Panc1 (cell line): ENCODE data around the gene SLC25A6. TPM values are rescaled to one million over a fixed set of nuclear protein-coding genes. Genes with fewer than 3 reads are reported as not detected.

ENCODE experiments used
- ATAC-seq: fragments of 200-7000 bp; cut with Tn5 transposase; 2 replicates; pipeline ENCODE4 v1.9.1; 2020; ENCODE audit warnings: mild to moderate bottlenecking, moderate library complexity
- BruUV-seq: library from RNA; stranded (reverse); fragments of 400-500 nt; replicated peaks from 2 replicates; lab custom pipeline; 2021; lab: Mats Ljungman, UMichigan
- CTCF ChIA-PET: fragments of 300-600 bp; sonication (Branson Sonifier 250); formaldehyde crosslinking; loops from one replicate; lab custom pipeline; 2022; ENCODE audit warnings: antibody characterized with exemption; lab: Charles Lee
- POLR2A ChIA-PET: fragments of 300-600 bp; sonication (Branson Sonifier 250); formaldehyde crosslinking; loops from one replicate; lab custom pipeline; 2022; ENCODE audit warnings: antibody characterized with exemption; lab: Charles Lee
- DNase-seq: peaks from one replicate; pipeline ENCODE4 v3.0.0-alpha.2; 2010; ENCODE audit warnings: low read depth, low spot score
- H3K27ac ChIP-seq: 2 replicates; pipeline ENCODE4 v1.5.1; 2011; ENCODE audit warnings: mild to moderate bottlenecking, low read length, inconsistent platforms
- H3K27me3 ChIP-seq: fragments of 200-500 bp; sonication (Bioruptor generic); 2 replicates; pipeline ENCODE4 v1.6.0; 2014; ENCODE audit warnings: low read length, inconsistent platforms; ENCODE audit not compliant: control insufficient read depth, insufficient read depth
- H3K36me3 ChIP-seq: fragments of 200-500 bp; sonication (Bioruptor generic); 2 replicates; pipeline ENCODE4 v1.5.1; 2014; ENCODE audit warnings: inconsistent platforms, mild to moderate bottlenecking, low read length, moderate library complexity; ENCODE audit not compliant: control insufficient read depth, insufficient read depth
- H3K4me1 ChIP-seq: 2 replicates; pipeline ENCODE4 v1.5.1; 2011; ENCODE audit warnings: inconsistent platforms, mild to moderate bottlenecking, low read length, moderate library complexity; ENCODE audit not compliant: control insufficient read depth, insufficient read depth
- H3K4me3 ChIP-seq, 2 experiments: 2 replicates each; pipeline ENCODE4 v1.5.1; 2011 to 2012; ENCODE audit warnings: low read depth in 2 of 2, low read length in 2 of 2, mild to moderate bottlenecking in 2 of 2, inconsistent platforms in 1 of 2, moderate library complexity in 1 of 2
- H3K9me3 ChIP-seq: fragments of 200-500 bp; sonication (Bioruptor generic); 2 replicates; pipeline ENCODE4 v1.5.1; 2014; ENCODE audit warnings: low read depth, mild to moderate bottlenecking, inconsistent platforms, low read length, moderate library complexity; ENCODE audit not compliant: control insufficient read depth, insufficient read depth
- POLR2AphosphoS5 ChIP-seq: IDR thresholded peaks from 2 replicates; pipeline ENCODE4 v1.6.1; 2012; ENCODE audit warnings: mild to moderate bottlenecking, low read depth, low read length, moderate library complexity
- SIN3A ChIP-seq: IDR thresholded peaks from 2 replicates; pipeline ENCODE4 v1.6.1; 2012; ENCODE audit warnings: low read depth, mild to moderate bottlenecking, low read length, moderate library complexity, borderline replicate concordance; ENCODE audit not compliant: insufficient read depth
- TCF7L2 ChIP-seq: IDR thresholded peaks from 2 replicates; pipeline ENCODE4 v1.6.1; 2011; ENCODE audit warnings: mild to moderate bottlenecking, low read depth, low read length, inconsistent platforms
- in situ Hi-C: cut with HindIII; loops from 2 replicates; pipeline ENCODE4 v1.10.0; 2016; ENCODE audit warnings: low sequenced_read_pairs, low pct_unique_long_range_greater_than_20kb
- intact Hi-C: fragments of 100-400 bp; cut with micrococcal nuclease; formaldehyde crosslinking; loops from one replicate; pipeline ENCODE4 v1.10.0; 2022; ENCODE audit not compliant: unreplicated experiment
- total RNA-seq: library from RNA; stranded (reverse); gene quantifications from one replicate; pipeline ENCODE4 v1.2.1, GENCODE V29; 2021; ENCODE audit not compliant: unreplicated experiment
- TF ChIP-seq, protein P1 (sequence below), 2 experiments: IDR thresholded peaks; 2 replicates each; pipeline ENCODE4 v1.6.1; 2011 to 2012; ENCODE audit warnings: low read depth in 2 of 2, control low read depth in 1 of 2, low read length in 1 of 2, mild to moderate bottlenecking in 1 of 2, moderate library complexity in 1 of 2; ENCODE audit not compliant: insufficient read depth in 1 of 2
- TF ChIP-seq, protein P2 (sequence below): fragments of 450-650 bp; IDR thresholded peaks from 2 replicates; pipeline ENCODE4 v1.5.1; 2017; ENCODE audit warnings: mild to moderate bottlenecking

The SLC25A6 gene
- total RNA-seq, 1 experiment from 2014 or later = 125 TPM

DNA sequence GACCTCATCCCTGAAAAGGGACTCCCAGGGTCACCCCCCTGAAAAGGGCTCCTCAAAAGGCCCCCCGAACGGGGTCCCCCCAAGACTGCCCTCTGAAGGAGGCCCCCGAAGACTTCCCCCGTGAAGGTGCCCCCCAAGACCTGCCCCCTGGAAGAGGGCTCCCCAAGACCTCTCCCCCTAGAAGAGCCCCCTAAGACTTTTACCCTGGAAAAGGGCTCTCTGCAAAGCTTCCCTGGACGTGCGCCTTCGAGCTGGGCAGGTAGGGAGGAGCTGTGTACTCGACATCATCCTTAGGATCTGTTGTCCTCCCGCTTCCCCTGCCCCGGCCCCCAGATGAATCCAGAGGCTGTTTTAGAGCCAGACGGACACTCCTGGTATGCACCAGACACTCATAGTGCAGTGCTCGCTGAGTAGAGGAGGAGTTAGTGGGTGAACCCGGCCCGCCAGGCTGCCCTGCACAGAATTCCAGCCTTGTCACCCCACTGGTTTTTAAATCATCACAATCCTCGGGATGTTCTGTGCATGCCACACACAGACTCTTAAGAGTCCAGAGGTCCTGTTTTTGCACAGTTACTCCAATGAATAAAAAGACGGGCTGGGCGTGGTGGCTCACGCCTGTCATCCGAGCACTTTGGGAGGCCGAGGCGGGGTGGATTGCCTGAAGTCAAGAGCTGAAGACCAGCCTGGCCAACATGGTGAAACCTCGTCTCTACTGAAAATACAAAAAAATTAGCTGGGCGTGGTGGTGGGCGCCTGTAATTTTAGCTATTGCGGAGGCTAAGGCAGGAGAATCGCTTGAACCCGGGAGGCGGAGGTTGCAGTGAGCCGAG is 5.7 kb upstream of the SLC25A6 start:
- DNase-seq (no peak), ATAC-seq (no peak)
- TF ChIP-seq POLR2AphosphoS5 (no peak), SIN3A (no peak), TCF7L2 (no peak)
- TF ChIP-seq, protein P1, sequence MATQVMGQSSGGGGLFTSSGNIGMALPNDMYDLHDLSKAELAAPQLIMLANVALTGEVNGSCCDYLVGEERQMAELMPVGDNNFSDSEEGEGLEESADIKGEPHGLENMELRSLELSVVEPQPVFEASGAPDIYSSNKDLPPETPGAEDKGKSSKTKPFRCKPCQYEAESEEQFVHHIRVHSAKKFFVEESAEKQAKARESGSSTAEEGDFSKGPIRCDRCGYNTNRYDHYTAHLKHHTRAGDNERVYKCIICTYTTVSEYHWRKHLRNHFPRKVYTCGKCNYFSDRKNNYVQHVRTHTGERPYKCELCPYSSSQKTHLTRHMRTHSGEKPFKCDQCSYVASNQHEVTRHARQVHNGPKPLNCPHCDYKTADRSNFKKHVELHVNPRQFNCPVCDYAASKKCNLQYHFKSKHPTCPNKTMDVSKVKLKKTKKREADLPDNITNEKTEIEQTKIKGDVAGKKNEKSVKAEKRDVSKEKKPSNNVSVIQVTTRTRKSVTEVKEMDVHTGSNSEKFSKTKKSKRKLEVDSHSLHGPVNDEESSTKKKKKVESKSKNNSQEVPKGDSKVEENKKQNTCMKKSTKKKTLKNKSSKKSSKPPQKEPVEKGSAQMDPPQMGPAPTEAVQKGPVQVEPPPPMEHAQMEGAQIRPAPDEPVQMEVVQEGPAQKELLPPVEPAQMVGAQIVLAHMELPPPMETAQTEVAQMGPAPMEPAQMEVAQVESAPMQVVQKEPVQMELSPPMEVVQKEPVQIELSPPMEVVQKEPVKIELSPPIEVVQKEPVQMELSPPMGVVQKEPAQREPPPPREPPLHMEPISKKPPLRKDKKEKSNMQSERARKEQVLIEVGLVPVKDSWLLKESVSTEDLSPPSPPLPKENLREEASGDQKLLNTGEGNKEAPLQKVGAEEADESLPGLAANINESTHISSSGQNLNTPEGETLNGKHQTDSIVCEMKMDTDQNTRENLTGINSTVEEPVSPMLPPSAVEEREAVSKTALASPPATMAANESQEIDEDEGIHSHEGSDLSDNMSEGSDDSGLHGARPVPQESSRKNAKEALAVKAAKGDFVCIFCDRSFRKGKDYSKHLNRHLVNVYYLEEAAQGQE (IDR thresholded peaks at IDR 0.05; ENCODE audit: insufficient read depth in 1 of 2, low read depth in 2 of 2, low read length in 1 of 2) = no peak
- TF ChIP-seq, protein P2, sequence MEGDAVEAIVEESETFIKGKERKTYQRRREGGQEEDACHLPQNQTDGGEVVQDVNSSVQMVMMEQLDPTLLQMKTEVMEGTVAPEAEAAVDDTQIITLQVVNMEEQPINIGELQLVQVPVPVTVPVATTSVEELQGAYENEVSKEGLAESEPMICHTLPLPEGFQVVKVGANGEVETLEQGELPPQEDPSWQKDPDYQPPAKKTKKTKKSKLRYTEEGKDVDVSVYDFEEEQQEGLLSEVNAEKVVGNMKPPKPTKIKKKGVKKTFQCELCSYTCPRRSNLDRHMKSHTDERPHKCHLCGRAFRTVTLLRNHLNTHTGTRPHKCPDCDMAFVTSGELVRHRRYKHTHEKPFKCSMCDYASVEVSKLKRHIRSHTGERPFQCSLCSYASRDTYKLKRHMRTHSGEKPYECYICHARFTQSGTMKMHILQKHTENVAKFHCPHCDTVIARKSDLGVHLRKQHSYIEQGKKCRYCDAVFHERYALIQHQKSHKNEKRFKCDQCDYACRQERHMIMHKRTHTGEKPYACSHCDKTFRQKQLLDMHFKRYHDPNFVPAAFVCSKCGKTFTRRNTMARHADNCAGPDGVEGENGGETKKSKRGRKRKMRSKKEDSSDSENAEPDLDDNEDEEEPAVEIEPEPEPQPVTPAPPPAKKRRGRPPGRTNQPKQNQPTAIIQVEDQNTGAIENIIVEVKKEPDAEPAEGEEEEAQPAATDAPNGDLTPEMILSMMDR = no peak
- no TSS peak for BruUV-seq
- H3K9me3 ChIP-seq = no peaks in the 10 kb centered on the region
- POLR2A ChIA-PET = no interaction called here
- in situ Hi-C loops = no loop called here
- H3K27ac ChIP-seq = no peak overlapping the region
- no peak overlapping the region for H3K4me3 ChIP-seq
- intact Hi-C loops = no loop called here
- H3K4me1 ChIP-seq = peaks cover 3% of the 10 kb centered on the region; the same call in 1 of the 2 replicates
- CTCF ChIA-PET = no interaction called here
- H3K36me3 ChIP-seq = no peaks in the 10 kb centered on the region
- no peaks in the 10 kb centered on the region for H3K27me3 ChIP-seq

DNA sequence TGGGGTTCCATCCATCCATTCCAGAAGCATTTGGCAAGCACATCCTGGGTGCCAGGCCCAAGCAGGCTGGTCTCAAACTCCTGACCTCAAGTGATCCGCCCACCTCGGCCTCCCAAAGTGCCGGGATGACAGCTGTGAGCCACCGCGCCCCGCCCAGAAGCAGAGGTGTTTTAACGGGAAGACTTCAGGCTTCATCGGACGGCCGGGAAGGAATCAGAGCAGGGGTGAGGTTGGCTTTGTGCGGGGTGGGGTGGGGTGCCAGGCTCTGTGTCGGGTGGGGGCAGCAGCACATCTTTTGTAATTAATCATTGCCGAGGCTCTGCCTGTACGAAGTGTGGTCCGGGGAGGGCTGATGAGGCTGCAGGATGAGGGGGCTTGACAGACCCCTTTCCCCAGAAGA is 5.1 kb upstream of the SLC25A6 start:
- ChIA-PET POLR2A (no interaction called here), CTCF (no interaction called here)
- Histone ChIP-seq H3K36me3 (no peaks in the 10 kb centered on the region), H3K27ac (no peak overlapping the region), H3K9me3 (no peaks in the 10 kb centered on the region), H3K4me1 (peaks cover 3% of the 10 kb centered on the region; the same call in 1 of the 2 replicates), H3K4me3 (no peak overlapping the region), H3K27me3 (no peaks in the 10 kb centered on the region)
- no peak for ATAC-seq
- in situ Hi-C loops = no loop called here
- TF ChIP-seq, protein P1 (IDR thresholded peaks at IDR 0.05; ENCODE audit: insufficient read depth in 1 of 2, low read depth in 2 of 2, low read length in 1 of 2) = no peak
- TF ChIP-seq POLR2AphosphoS5 (no peak), SIN3A (no peak), TCF7L2 (no peak)
- TF ChIP-seq, protein P2 = no peak
- intact Hi-C loops = no loop called here
- DNase-seq = no peak
- no TSS peak for BruUV-seq
